Neuronal stem cell (in vitro differentiated cells): ENCODE results near the gene ZNF181.

ENCODE experiments used
- DNase-seq: peaks from one replicate; pipeline ENCODE4 v3.0.0-alpha.2; 2013; ENCODE audit warnings: low spot score
- H2AFZ ChIP-seq: one replicate; pipeline ENCODE4 v1.6.1; 2013; ENCODE audit warnings: mild to moderate bottlenecking, low read length, inconsistent platforms
- H2AK5ac ChIP-seq: 2 replicates; pipeline ENCODE4 v1.6.1; 2013; ENCODE audit warnings: low read depth, mild to moderate bottlenecking, inconsistent platforms, low read length, moderate library complexity, mixed read lengths
- H2BK120ac ChIP-seq: 2 replicates; pipeline ENCODE4 v1.6.1; 2013; ENCODE audit warnings: low read depth, mild to moderate bottlenecking, inconsistent platforms, low read length, moderate library complexity, mixed read lengths
- H2BK12ac ChIP-seq: one replicate; pipeline ENCODE4 v1.6.1; 2013; ENCODE audit warnings: low read length, inconsistent platforms
- H2BK15ac ChIP-seq: 2 replicates; pipeline ENCODE4 v1.6.1; 2013; ENCODE audit warnings: mild to moderate bottlenecking, low read length, inconsistent platforms, mixed read lengths
- H2BK5ac ChIP-seq: one replicate; pipeline ENCODE4 v1.6.1; 2013; ENCODE audit warnings: inconsistent platforms, mild to moderate bottlenecking, low read length, moderate library complexity
- H3K14ac ChIP-seq: one replicate; pipeline ENCODE4 v1.6.1; 2013; ENCODE audit warnings: low read length, inconsistent platforms
- H3K18ac ChIP-seq: 2 replicates; pipeline ENCODE4 v1.6.1; 2013; ENCODE audit warnings: low read length, inconsistent platforms
- H3K23ac ChIP-seq: 2 replicates; pipeline ENCODE4 v1.6.1; 2013; ENCODE audit warnings: low read depth, mild to moderate bottlenecking, mixed read lengths, low read length, inconsistent platforms; ENCODE audit not compliant: poor library complexity
- H3K27ac ChIP-seq: replicated peaks from 3 replicates; pipeline ENCODE4 v1.5.1; 2013; ENCODE audit warnings: low read length, inconsistent platforms
- H3K27me3 ChIP-seq, 3 experiments: 2 replicates each; pipeline ENCODE4 v1.6.1; 2013; ENCODE audit warnings: low read length in 3 of 3, mild to moderate bottlenecking in 2 of 3, inconsistent platforms in 1 of 3, low read depth in 1 of 3, mixed read lengths in 1 of 3, moderate library complexity in 1 of 3; ENCODE audit not compliant: control insufficient read depth in 3 of 3, insufficient read depth in 3 of 3
- H3K36me3 ChIP-seq, 2 donors: replicated peaks in 1 of 2; 2 replicates each; pipeline ENCODE4 v1.6.1; 2013; ENCODE audit warnings: low read length in 2 of 2; ENCODE audit not compliant: control insufficient read depth in 2 of 2, insufficient read depth in 2 of 2
- H3K4ac ChIP-seq: 2 replicates; pipeline ENCODE4 v1.6.1; 2013; ENCODE audit warnings: inconsistent platforms, mild to moderate bottlenecking, low read length, moderate library complexity
- H3K4me1 ChIP-seq, 2 donors: 1 replicate in 1 of 2; 2 replicates in 1 of 2; pipeline ENCODE4 v1.6.1; 2013; ENCODE audit warnings: low read length in 2 of 2, low read depth in 1 of 2; ENCODE audit not compliant: control insufficient read depth in 2 of 2, insufficient read depth in 1 of 2
- H3K4me2 ChIP-seq: one replicate; pipeline ENCODE4 v1.6.1; 2013; ENCODE audit warnings: mild to moderate bottlenecking, low read length, inconsistent platforms; ENCODE audit not compliant: insufficient read depth, poor library complexity, severe bottlenecking
- H3K4me3 ChIP-seq, 2 donors: 2 replicates each; pipeline ENCODE4 v1.5.1; 2013; ENCODE audit warnings: low read length in 2 of 2, mild to moderate bottlenecking in 2 of 2, inconsistent platforms in 1 of 2, moderate library complexity in 1 of 2
- H3K79me1 ChIP-seq: one replicate; pipeline ENCODE4 v1.6.1; 2013; ENCODE audit warnings: low read depth, mild to moderate bottlenecking, inconsistent platforms, low read length, moderate library complexity
- H3K9ac ChIP-seq: one replicate; pipeline ENCODE4 v1.6.1; 2013; ENCODE audit warnings: mild to moderate bottlenecking, low read depth, low read length, inconsistent platforms; ENCODE audit not compliant: poor library complexity
- H3K9me3 ChIP-seq, 2 donors: replicated peaks in 1 of 2; 2 replicates each; pipeline versions ENCODE3 to v1.6.1; 2013; ENCODE audit warnings: low read length in 2 of 2, mild to moderate bottlenecking in 2 of 2, inconsistent platforms in 1 of 2, low read depth in 1 of 2, mixed read lengths in 1 of 2, moderate library complexity in 1 of 2; ENCODE audit not compliant: control insufficient read depth in 2 of 2, insufficient read depth in 1 of 2
- H4K8ac ChIP-seq: one replicate; pipeline ENCODE4 v1.6.1; 2013; ENCODE audit warnings: low read depth, mild to moderate bottlenecking, inconsistent platforms, low read length, moderate library complexity
- H4K91ac ChIP-seq: one replicate; pipeline ENCODE4 v1.6.1; 2013; ENCODE audit warnings: low read length, low read depth, mild to moderate bottlenecking, inconsistent platforms; ENCODE audit not compliant: poor library complexity
- WGBS, 2 donors: extraction: QIAGEN DNeasy Blood & Tissue Kit; methylation state at CpG; one replicate each; pipeline ENCODE4 v1.1.7; 2013; ENCODE audit warnings: missing lambda C conversion rate in 2 of 2, mixed read lengths in 1 of 2; ENCODE audit not compliant: insufficient read length in 2 of 2, insufficient replicate concordance in 1 of 2; ENCODE audit errors: extremely low coverage in 2 of 2; 5-methylcytosine and 5-hydroxymethylcytosine counted together

The ZNF181 gene

DNA sequence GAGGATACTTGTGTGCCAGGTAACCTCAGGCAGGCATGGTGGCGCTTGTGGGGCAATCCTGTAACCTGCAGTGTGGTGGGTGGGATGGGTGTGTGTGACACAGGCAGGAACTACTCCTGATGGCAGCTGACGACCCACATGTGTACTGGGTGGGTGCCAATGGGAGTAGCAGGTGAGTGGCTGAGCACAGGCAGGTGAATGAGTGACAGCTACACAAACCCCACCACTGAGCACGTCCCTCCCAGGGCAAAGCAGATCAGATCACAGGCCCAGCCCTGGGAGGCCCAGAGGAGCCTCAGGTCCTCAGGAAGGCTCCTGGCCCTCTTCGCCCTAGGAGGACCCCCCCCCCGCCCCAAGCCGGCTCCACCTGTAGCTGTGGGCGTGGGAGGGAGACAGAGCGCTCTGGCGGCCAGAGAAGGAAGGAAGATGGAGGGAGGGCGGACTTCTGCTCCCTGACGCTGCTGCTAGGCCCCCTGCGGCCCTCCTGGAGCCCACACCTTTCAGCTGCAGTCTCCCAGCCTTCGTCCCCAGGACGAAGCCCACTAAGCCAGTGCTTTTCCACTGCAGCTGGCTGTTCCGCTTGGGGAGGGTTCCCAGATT, 1.3 kb upstream of the ZNF181 start:
- Histone ChIP-seq H3K4me1 (peaks cover 0 to 7% of the 10 kb centered on the region in 2 donors), H3K4ac (no peak overlapping the region), H3K27ac (no peak overlapping the region), H3K4me3 (peak overlapping the region; percentile 62 to 80), H2BK120ac (no peak overlapping the region), H3K79me1 (no peaks in the 10 kb centered on the region), H3K23ac (no peak overlapping the region), H2BK12ac (no peak overlapping the region), H3K9me3 (peaks cover 7 to 20% of the 10 kb centered on the region in 2 donors), H4K91ac (no peak overlapping the region), H3K4me2 (peak overlapping the region; percentile 55), H2BK15ac (no peak overlapping the region), H3K36me3 (peaks cover 0 to 13% of the 10 kb centered on the region in 2 donors), H2BK5ac (no peak overlapping the region), H2AFZ (peak overlapping the region; percentile 95), H3K14ac (no peak overlapping the region), H3K18ac (no peak overlapping the region), H4K8ac (no peak overlapping the region), H3K9ac (peak overlapping the region; percentile 7), H2AK5ac (no peak overlapping the region), H3K27me3 (peaks cover 0 to 2% (median 0%) of the 10 kb centered on the region in 3 experiments)
- no CpG with 5 or more reads among the region's 15 CpGs for WGBS, 2 donors
- DNase-seq, result no peak

GRCh38 chr19:34733266-34733745, 737 bp upstream of the ZNF181 start:
- H3K4ac ChIP-seq, result no peak overlapping the region
- H3K79me1 ChIP-seq, result no peaks in the 10 kb centered on the region
- no peak overlapping the region for H3K9ac ChIP-seq
- H3K14ac ChIP-seq, result no peak overlapping the region
- H3K36me3 ChIP-seq, result peaks cover 0 to 16% of the 10 kb centered on the region in 2 donors
- H2AK5ac ChIP-seq, result no peak overlapping the region
- peak overlapping the region; percentile 26 for H3K27ac ChIP-seq
- H2BK5ac ChIP-seq, result no peak overlapping the region
- H2BK15ac ChIP-seq, result no peak overlapping the region
- DNase-seq, result no peak
- no peak overlapping the region for H4K8ac ChIP-seq
- H3K23ac ChIP-seq, result no peak overlapping the region
- H2BK12ac ChIP-seq, result no peak overlapping the region
- WGBS, 2 donors, result no CpG with 5 or more reads among the region's 13 CpGs
- H3K9me3 ChIP-seq, result peaks cover 6 to 22% of the 10 kb centered on the region in 2 donors
- no peak overlapping the region for H4K91ac ChIP-seq
- H3K27me3 ChIP-seq, result peaks cover 0 to 2% (median 0%) of the 10 kb centered on the region in 3 experiments
- peak overlapping the region; percentile 80 to 91 for H3K4me3 ChIP-seq
- peak overlapping the region; percentile 95 for H2AFZ ChIP-seq
- H3K18ac ChIP-seq, result no peak overlapping the region
- peak overlapping the region; percentile 66 for H3K4me2 ChIP-seq
- peaks cover 0 to 7% of the 10 kb centered on the region in 2 donors for H3K4me1 ChIP-seq
- H2BK120ac ChIP-seq, result no peak overlapping the region

- Histone ChIP-seq H2BK5ac (peak overlapping the region; percentile 70), H2BK12ac (no peak overlapping the region), H3K27ac (peak overlapping the region; percentile 95), H4K8ac (peak overlapping the region; percentile 57), H3K4me3 (peak overlapping the region; percentile 80 to 91), H3K4ac (no peak overlapping the region), H2BK120ac (no peak overlapping the region), H3K18ac (peak overlapping the region; percentile 98), H3K4me1 (peaks cover 0 to 7% of the 10 kb centered on the region in 2 donors), H2BK15ac (no peak overlapping the region), H3K23ac (peak overlapping the region; percentile 86), H3K36me3 (peaks cover 3 to 26% of the 10 kb centered on the region in 2 donors), H3K9ac (peak overlapping the region; percentile 96), H3K79me1 (no peaks in the 10 kb centered on the region), H3K9me3 (peaks cover 7 to 30% of the 10 kb centered on the region in 2 donors), H4K91ac (no peak overlapping the region), H3K27me3 (no peaks in the 10 kb centered on the region), H3K14ac (no peak overlapping the region), H3K4me2 (peak overlapping the region; percentile 55), H2AK5ac (no peak overlapping the region), H2AFZ (peak overlapping the region; percentile 95)
- DNase-seq, result no peak
- no CpG with 5 or more reads among the region's 16 CpGs for WGBS, 2 donors
Measured at GRCh38 chr19:34734537-34735103, 577 bp downstream of the ZNF181 start.

GRCh38 chr19:34744896-34745690, 11.1 kb downstream of the ZNF181 start:
- Histone ChIP-seq H3K9ac (no peak overlapping the region), H2AFZ (no peak overlapping the region), H3K18ac (no peak overlapping the region), H3K36me3 (peaks cover 0 to 12% of the 10 kb centered on the region in 2 donors), H3K4me1 (no peaks in the 10 kb centered on the region), H3K23ac (no peak overlapping the region), H3K9me3 (peaks cover 11 to 32% of the 10 kb centered on the region in 2 donors), H3K4me2 (no peak overlapping the region), H2BK15ac (no peak overlapping the region), H3K79me1 (no peaks in the 10 kb centered on the region), H3K14ac (no peak overlapping the region), H3K27me3 (peaks cover 0 to 3% (median 0%) of the 10 kb centered on the region in 3 experiments), H3K4me3 (no peak overlapping the region), H2BK12ac (no peak overlapping the region), H4K8ac (no peak overlapping the region), H2BK120ac (no peak overlapping the region), H4K91ac (no peak overlapping the region), H3K4ac (no peak overlapping the region), H2AK5ac (no peak overlapping the region), H3K27ac (no peak overlapping the region), H2BK5ac (no peak overlapping the region)
- DNase-seq, result no peak
- WGBS, 2 donors, result no CpG with 5 or more reads among the region's 3 CpGs
